ENCODE data around the gene MALRD1.
A peak's percentile ranks its signal among the peaks of the same experiment; 100 is the strongest.
"Not testable (repeated sequence)": the region's sequence is repeated elsewhere in the genome, so short reads cannot be mapped to it uniquely, and the experiment has no call there.

The MALRD1 gene

GRCh38 chr10:19728376-19728775 is 679.8 kb downstream of the MALRD1 start:
- no peak for DNase-seq

- DNase-seq = no peak
Measured at GRCh38 chr10:19728964-19729363, 680.4 kb downstream of the MALRD1 start.

GRCh38 chr10:19730167-19730906 is 681.7 kb downstream of the MALRD1 start:
- DNase-seq = no peak

GRCh38 chr10:19730907-19731217 is 682.3 kb downstream of the MALRD1 start:
- DNase-seq = no peak

- DNase-seq = no peak
Measured at GRCh38 chr10:19731560-19731959, 683.0 kb downstream of the MALRD1 start.

- no peak for DNase-seq
Measured at GRCh38 chr10:19738440-19738839, 689.8 kb downstream of the MALRD1 start.

GRCh38 chr10:19739232-19739631 is 690.6 kb downstream of the MALRD1 start:
- DNase-seq = not testable (repeated sequence)

GRCh38 chr10:19742144-19742543 is 693.5 kb downstream of the MALRD1 start:
- DNase-seq = not testable (repeated sequence)

GRCh38 chr10:19745672-19746071 is 697.1 kb downstream of the MALRD1 start:
- no peak for DNase-seq

- peak; percentile 48 for DNase-seq
Measured at GRCh38 chr10:19749185-19749729, 700.7 kb downstream of the MALRD1 start.

- no peak for DNase-seq
Measured at GRCh38 chr10:19750972-19751371, 702.4 kb downstream of the MALRD1 start.

- DNase-seq = no peak
Measured at GRCh38 chr10:19756919-19757318, 708.3 kb downstream of the MALRD1 start.

GRCh38 chr10:19762026-19762425 is 713.4 kb downstream of the MALRD1 start:
- DNase-seq = peak; percentile 9

GRCh38 chr10:19764111-19764510 is 715.5 kb downstream of the MALRD1 start:
- DNase-seq = no peak

- DNase-seq = no peak
Measured at GRCh38 chr10:19767876-19768275, 719.3 kb downstream of the MALRD1 start.

GRCh38 chr10:19769826-19770225 is 721.2 kb downstream of the MALRD1 start:
- not testable (repeated sequence) for DNase-seq

GRCh38 chr10:19772972-19773371 is 724.4 kb downstream of the MALRD1 start:
- DNase-seq = peak; percentile 23

- DNase-seq = peak; percentile 83
Measured at GRCh38 chr10:19775296-19775695, 726.7 kb downstream of the MALRD1 start.

- DNase-seq = no peak
Measured at GRCh38 chr10:19777806-19778205, 729.2 kb downstream of the MALRD1 start.

- no peak for DNase-seq
Measured at GRCh38 chr10:19778996-19779395, 730.4 kb downstream of the MALRD1 start.

- DNase-seq = no peak
Measured at GRCh38 chr10:19782430-19783089, 734.0 kb downstream of the MALRD1 start.

GRCh38 chr10:19783721-19784120 is 735.1 kb downstream of the MALRD1 start:
- DNase-seq = no peak

Data from suppressor macrophage treated with lipopolysaccharide for 4 hours (primary cell).